ENCODE results near the gene MEGF6. TPM values are rescaled to one million over a fixed set of nuclear protein-coding genes. Genes with fewer than 3 reads are reported as not detected.

The MEGF6 gene
- total RNA-seq, 1 experiment from 2014 or later, result 21.3 TPM

DNA sequence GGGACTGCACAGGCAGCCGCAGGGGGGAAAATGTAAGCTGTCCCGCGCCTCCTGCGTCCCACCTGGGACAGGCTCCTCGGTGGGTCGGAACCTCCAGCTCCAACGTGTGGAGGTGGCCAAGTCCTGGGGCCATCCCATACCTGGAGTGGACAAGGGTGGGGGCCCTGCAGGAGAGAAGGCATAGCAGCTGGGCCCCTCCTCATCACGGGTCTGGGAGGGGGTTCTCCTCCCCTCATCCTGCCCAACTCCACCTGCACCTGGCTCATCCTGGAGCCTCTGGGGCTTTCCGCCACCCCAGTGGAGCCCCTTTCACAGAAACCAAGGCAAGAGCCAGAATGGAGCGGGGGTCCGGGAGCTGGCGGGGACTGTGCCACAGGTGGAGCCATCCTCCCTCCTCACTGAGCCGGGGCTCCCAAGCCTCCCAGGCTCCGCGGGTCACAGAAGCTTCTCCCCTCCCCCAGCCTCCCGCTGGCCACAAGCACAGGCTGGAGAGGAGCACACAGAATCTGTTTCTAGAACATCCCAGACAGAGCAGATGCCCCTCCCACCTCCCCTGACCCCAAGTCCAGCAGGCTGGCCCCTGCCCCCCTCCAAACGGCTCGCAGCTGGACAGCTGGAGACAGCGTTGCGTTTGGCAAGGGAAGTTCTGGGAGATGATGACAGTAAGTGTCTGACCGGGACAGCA is 65.8 kb downstream of the MEGF6 start:
- Histone ChIP-seq H2BK12ac (ENCODE audit: insufficient read length, low read depth, low read length) (no peak overlapping the region), H3K23me2 (ENCODE audit: insufficient read length, low read depth, low read length, poor library complexity, severe bottlenecking) (no peaks in the 10 kb centered on the region), H3K27me3 (ENCODE audit: insufficient read depth, low read length) (no peaks in the 10 kb centered on the region), H4K5ac (ENCODE audit: insufficient read length, low read depth, low read length) (no peak overlapping the region), H3K9me3 (ENCODE audit: control insufficient read depth, low read depth, low read length) (no peaks in the 10 kb centered on the region), H3K23ac (ENCODE audit: insufficient read length, low read depth, low read length) (no peak overlapping the region), H3K4ac (ENCODE audit: low read depth, low read length) (no peak overlapping the region), H2AK5ac (ENCODE audit: insufficient read length, low read length) (no peak overlapping the region), H3K14ac (ENCODE audit: insufficient read depth, low read length) (no peak overlapping the region), H3T11ph (ENCODE audit: low read length) (no peak overlapping the region), H2BK5ac (ENCODE audit: insufficient read length, low read length) (no peak overlapping the region), H2BK15ac (ENCODE audit: low read depth, low read length) (no peak overlapping the region), H3K56ac (ENCODE audit: insufficient read length, low read depth, low read length) (no peak overlapping the region), H3K79me1 (ENCODE audit: insufficient read depth, low read depth, low read length, poor library complexity, severe bottlenecking) (no peaks in the 10 kb centered on the region), H4K20me1 (ENCODE audit: control insufficient read depth, insufficient read depth, insufficient read length) (no peaks in the 10 kb centered on the region), H3K4me1 (ENCODE audit: insufficient read depth, low read length) (no peaks in the 10 kb centered on the region; the same call in 1 of the 2 replicates), H3K4me2 (ENCODE audit: insufficient read depth, insufficient read length, low read length) (no peak overlapping the region), H4K8ac (replicated peaks; ENCODE audit: insufficient read length, low read depth, low read length) (no peak overlapping the region), H2BK120ac (ENCODE audit: low read depth, low read length, poor library complexity, severe bottlenecking) (no peak overlapping the region), H3K18ac (ENCODE audit: insufficient read length, low read depth, low read length) (no peak overlapping the region), H2AFZ (ENCODE audit: low read length) (no peak overlapping the region), H3K27ac (ENCODE audit: insufficient read length, low read depth, low read length) (no peak overlapping the region), H3K79me2 (ENCODE audit: insufficient read depth, low read length) (no peaks in the 10 kb centered on the region), H2BK20ac (ENCODE audit: low read depth, low read length, poor library complexity, severe bottlenecking) (no peak overlapping the region), H3K9ac (ENCODE audit: extremely low read depth, insufficient read length, low read length) (no peak overlapping the region), H4K91ac (ENCODE audit: insufficient read length, low read depth, low read length) (no peak overlapping the region)
- Mint-ChIP-seq H3K4me3 (no peak overlapping the region), H3K36me3 (ENCODE audit: insufficient read depth in 1 of 3, low read depth in 3 of 3) (no peaks in the 10 kb centered on the region), H3K27me3 (ENCODE audit: low read depth) (no peaks in the 10 kb centered on the region; the same call in 1 of the 2 replicates), H3K4me1 (peaks cover 0 to 19% of the 10 kb centered on the region in 2 experiments; a peak in 2 of 4 replicates), H3K9me3 (no peaks in the 10 kb centered on the region), H3K27ac (no peak overlapping the region)
- DNase-seq, result no peak
- no CpG with 5 or more reads among the region's 21 CpGs for WGBS (ENCODE audit: extremely low coverage, insufficient read length, low lambda C conversion rate)
- TF ChIP-seq, protein P1, sequence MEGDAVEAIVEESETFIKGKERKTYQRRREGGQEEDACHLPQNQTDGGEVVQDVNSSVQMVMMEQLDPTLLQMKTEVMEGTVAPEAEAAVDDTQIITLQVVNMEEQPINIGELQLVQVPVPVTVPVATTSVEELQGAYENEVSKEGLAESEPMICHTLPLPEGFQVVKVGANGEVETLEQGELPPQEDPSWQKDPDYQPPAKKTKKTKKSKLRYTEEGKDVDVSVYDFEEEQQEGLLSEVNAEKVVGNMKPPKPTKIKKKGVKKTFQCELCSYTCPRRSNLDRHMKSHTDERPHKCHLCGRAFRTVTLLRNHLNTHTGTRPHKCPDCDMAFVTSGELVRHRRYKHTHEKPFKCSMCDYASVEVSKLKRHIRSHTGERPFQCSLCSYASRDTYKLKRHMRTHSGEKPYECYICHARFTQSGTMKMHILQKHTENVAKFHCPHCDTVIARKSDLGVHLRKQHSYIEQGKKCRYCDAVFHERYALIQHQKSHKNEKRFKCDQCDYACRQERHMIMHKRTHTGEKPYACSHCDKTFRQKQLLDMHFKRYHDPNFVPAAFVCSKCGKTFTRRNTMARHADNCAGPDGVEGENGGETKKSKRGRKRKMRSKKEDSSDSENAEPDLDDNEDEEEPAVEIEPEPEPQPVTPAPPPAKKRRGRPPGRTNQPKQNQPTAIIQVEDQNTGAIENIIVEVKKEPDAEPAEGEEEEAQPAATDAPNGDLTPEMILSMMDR (conservative IDR thresholded peaks at IDR 0.05), result no peak
